ENCODE measurements around the gene CAMTA1. TPM values are rescaled to one million over a fixed set of nuclear protein-coding genes. Genes with fewer than 3 reads are reported as not detected.

The CAMTA1 gene
- total RNA-seq, 1 experiment from 2014 or later, result 69.5 TPM

DNA sequence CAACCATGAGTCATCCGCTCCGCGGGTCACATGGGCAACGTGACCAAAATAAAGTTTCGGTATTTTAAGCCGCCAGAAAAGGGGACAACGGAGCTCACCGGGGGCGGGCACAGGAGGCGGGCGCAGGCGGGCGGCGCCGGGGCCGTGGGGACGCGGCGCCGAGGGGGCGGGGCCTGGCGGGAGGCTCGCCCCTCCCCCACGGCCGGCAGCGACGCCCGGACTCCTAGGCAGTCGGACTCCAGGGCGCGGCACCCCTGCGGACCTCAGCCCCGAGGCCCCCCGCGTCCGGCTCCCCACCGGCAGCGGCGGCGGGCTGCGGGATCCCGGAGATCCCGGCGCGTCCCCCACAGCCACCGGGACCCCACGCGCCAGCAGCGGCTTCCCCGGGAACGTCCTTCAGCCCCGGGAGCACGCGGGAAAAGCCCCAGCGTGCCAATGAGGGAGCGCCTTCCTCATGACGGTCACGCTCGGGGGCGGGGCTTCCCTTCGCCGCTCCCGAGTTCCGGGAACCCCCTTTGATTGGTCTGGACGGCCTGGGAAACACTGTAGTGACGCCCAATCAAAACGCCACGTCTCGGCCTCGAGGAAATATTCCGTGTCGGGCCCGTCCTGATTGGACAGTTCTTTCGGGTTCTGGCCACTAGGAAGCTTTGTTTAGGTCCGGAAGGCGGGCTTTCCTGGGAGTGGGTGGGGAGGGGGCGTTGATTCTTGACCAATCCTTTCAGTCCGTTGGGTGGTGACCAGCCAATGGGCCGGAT, 515 bp upstream of the CAMTA1 start (continued):
- TF ChIP-seq REST (IDR thresholded peaks at IDR 0.05; ENCODE audit: low read depth) (no peak), EZH2phosphoT487 (IDR thresholded peaks at IDR 0.05; ENCODE audit: borderline replicate concordance) (no peak), TCF7L2 (IDR thresholded peaks at IDR 0.05; ENCODE audit: borderline replicate concordance, extremely low read depth, insufficient read depth, insufficient read length) (peak; percentile 12), RAD21 (IDR thresholded peaks at IDR 0.05; ENCODE audit: low read depth) (no peak), ZNF274 (IDR thresholded peaks at IDR 0.05; ENCODE audit: low read depth, low read length) (no peak), ZBTB33 (IDR thresholded peaks at IDR 0.05; ENCODE audit: extremely low read depth, insufficient replicate concordance, low read length) (no peak), SRF (IDR thresholded peaks at IDR 0.05; ENCODE audit: low read depth) (no peak), MAX (IDR thresholded peaks at IDR 0.05) (peak; percentile 87), FOSL1 (IDR thresholded peaks at IDR 0.05; ENCODE audit: low read depth) (peak; percentile 84)
- TF ChIP-seq, protein P1, sequence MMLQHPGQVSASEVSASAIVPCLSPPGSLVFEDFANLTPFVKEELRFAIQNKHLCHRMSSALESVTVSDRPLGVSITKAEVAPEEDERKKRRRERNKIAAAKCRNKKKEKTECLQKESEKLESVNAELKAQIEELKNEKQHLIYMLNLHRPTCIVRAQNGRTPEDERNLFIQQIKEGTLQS (IDR thresholded peaks at IDR 0.05), result no peak

All from HCT116 (cell line).